ENCODE data around the gene DPRX. TPM values are rescaled to one million over a fixed set of nuclear protein-coding genes. Genes with fewer than 3 reads are reported as not detected.

The DPRX gene
- total and polyA plus RNA-seq, 2 experiments from 2014 or later, result not detected

GRCh38 chr19:53612762-53613526, 18.9 kb upstream of the DPRX start:
- H3K36me3 ChIP-seq, result no peaks in the 10 kb centered on the region
- no peaks in the 10 kb centered on the region for H3K9me3 ChIP-seq (ENCODE audit: low read depth)
- no peaks in the 10 kb centered on the region for H3K4me1 ChIP-seq (ENCODE audit: low read depth)
- H3K27ac ChIP-seq, result no peak overlapping the region
- H3K4me3 ChIP-seq, result no peak overlapping the region
- DNase-seq (ENCODE audit: low read depth in 1 of 2, low spot score in 1 of 2), result no peak
- TF ChIP-seq CTCF (IDR thresholded peaks at IDR 0.05; ENCODE audit: low read depth, low read length), result no peak
- H3K27me3 ChIP-seq, result no peaks in the 10 kb centered on the region

DNA sequence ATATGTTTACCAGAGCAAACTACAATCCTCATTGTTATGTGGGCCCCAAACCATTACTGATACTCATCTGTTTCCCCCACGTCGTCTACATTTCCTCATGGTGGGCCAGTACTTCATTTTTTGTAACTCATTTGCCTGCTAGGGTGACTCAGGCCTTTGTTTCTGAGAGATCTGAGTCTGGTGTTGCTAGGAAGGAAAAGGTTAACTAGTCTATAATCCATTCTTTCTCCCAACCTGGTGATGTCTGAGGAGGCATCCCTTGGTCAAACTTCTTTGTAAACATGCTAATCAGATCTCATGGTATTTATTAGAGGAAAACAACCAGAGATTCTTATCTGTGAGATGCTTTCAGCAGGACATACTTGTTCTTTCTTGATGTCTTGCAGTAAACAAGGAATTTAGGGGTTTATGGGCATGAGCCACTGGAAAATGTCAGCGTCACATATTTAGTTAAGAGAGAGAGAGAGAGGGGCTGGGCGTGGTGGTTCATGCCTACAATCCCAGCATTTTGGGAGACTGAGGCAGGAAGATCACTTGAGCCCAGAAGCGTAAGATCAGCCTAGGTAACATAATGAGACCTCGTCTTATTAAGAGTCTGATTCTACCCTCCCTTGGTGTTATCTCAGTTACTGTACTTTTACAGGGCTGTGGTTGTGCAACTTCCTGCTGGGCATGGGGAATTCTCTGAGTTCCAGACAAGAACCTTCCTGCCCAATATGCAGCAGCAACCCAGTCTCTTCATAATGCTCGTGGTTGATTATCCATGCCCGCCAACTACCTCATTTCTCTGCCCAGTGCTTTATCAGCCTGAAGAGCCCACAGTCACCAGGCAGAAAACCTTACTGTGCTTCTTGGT, 9.7 kb upstream of the DPRX start:
- no peak overlapping the region for H3K27ac ChIP-seq
- H3K9me3 ChIP-seq (ENCODE audit: low read depth), result no peaks in the 10 kb centered on the region
- TF ChIP-seq CTCF (IDR thresholded peaks at IDR 0.05; ENCODE audit: low read depth, low read length), result no peak

GRCh38 chr19:53624771-53625545, 6.8 kb upstream of the DPRX start:
- no peaks in the 10 kb centered on the region for H3K36me3 ChIP-seq
- DNase-seq (ENCODE audit: low read depth in 1 of 2, low spot score in 1 of 2), result no peak
- no peak overlapping the region for H3K27ac ChIP-seq
- H3K27me3 ChIP-seq, result no peaks in the 10 kb centered on the region
- no peaks in the 10 kb centered on the region for H3K4me1 ChIP-seq (ENCODE audit: low read depth)
- TF ChIP-seq CTCF (IDR thresholded peaks at IDR 0.05; ENCODE audit: low read depth, low read length), result no peak
- H3K9me3 ChIP-seq (ENCODE audit: low read depth), result no peaks in the 10 kb centered on the region
- H3K4me3 ChIP-seq, result no peak overlapping the region

More for the DNA sequence above, 9.7 kb upstream of the DPRX start:
- peak in 1 of 2 donors; percentile 4 for DNase-seq (ENCODE audit: low read depth in 1 of 2, low spot score in 1 of 2)
- no peaks in the 10 kb centered on the region for H3K27me3 ChIP-seq
- H3K36me3 ChIP-seq, result no peaks in the 10 kb centered on the region
- no peaks in the 10 kb centered on the region for H3K4me1 ChIP-seq (ENCODE audit: low read depth)
- no peak overlapping the region for H3K4me3 ChIP-seq

DNA sequence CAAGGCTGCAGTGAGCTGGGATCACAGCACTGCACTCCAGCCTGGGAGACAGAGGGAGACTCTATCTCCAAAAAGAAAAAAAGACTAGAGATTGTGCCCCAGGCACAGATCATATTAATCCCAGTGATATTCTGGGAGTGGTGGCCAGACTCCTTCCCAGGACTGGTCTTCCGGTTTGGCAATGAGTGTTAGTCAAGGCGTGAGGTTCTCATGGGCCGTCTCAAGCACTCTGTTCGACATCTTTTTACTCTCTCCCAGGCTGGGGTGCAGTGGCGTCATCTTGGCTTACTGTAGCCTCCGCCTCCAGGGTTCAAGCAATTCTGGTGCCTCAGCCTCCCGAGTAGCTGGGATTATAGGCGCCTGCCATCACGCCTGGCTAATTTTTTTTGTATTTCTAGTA, 5.3 kb upstream of the DPRX start:
- TF ChIP-seq CTCF (IDR thresholded peaks at IDR 0.05; ENCODE audit: low read depth, low read length), result no peak
- no peaks in the 10 kb centered on the region for H3K9me3 ChIP-seq (ENCODE audit: low read depth)
- DNase-seq (ENCODE audit: low read depth in 1 of 2, low spot score in 1 of 2), result no peak
- no peak overlapping the region for H3K27ac ChIP-seq
- no peaks in the 10 kb centered on the region for H3K27me3 ChIP-seq
- no peak overlapping the region for H3K4me3 ChIP-seq
- H3K4me1 ChIP-seq (ENCODE audit: low read depth), result no peaks in the 10 kb centered on the region
- no peaks in the 10 kb centered on the region for H3K36me3 ChIP-seq

DNA sequence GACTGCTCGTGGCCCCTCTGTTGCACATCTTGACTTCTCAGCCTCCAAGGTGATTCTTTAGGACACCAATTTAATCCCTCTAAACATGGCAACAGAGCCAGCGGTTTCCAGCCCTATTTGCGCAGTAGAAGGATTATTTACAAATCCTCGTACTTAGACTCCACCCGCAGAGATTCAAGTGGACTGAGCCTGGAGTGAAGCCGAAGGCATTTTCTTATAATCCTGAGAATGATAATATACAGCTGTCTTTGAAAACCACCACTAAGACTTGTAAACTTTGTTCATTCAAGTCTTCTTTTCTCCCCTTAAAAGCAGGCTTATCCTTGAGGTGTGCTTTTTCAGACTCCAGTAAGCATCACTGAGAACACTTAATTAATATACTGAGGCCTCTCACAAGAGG, 4.8 kb upstream of the DPRX start:
- H3K27ac ChIP-seq, result no peak overlapping the region

More for the DNA sequence above, 4.8 kb upstream of the DPRX start:
- no peaks in the 10 kb centered on the region for H3K9me3 ChIP-seq (ENCODE audit: low read depth)
- H3K27me3 ChIP-seq, result no peaks in the 10 kb centered on the region
- H3K4me3 ChIP-seq, result no peak overlapping the region
- no peak for TF ChIP-seq CTCF (IDR thresholded peaks at IDR 0.05; ENCODE audit: low read depth, low read length)
- H3K4me1 ChIP-seq (ENCODE audit: low read depth), result no peaks in the 10 kb centered on the region
- no peak for DNase-seq (ENCODE audit: low read depth in 1 of 2, low spot score in 1 of 2)
- H3K36me3 ChIP-seq, result no peaks in the 10 kb centered on the region
